HTR-8/SVneo (cell line): ENCODE data around the gene AK5.

ENCODE experiments used
- DNase-seq: peaks from one replicate; pipeline ENCODE4 v3.0.0; 2011; ENCODE audit warnings: low spot score, mixed read lengths; ENCODE audit not compliant: insufficient read length
- FAIRE-seq: peaks from 2 replicates; lab custom pipeline; 2011; peaks lifted over from hg19 to GRCh38; lab: Jason Lieb, UNC

AK5 gene

DNA sequence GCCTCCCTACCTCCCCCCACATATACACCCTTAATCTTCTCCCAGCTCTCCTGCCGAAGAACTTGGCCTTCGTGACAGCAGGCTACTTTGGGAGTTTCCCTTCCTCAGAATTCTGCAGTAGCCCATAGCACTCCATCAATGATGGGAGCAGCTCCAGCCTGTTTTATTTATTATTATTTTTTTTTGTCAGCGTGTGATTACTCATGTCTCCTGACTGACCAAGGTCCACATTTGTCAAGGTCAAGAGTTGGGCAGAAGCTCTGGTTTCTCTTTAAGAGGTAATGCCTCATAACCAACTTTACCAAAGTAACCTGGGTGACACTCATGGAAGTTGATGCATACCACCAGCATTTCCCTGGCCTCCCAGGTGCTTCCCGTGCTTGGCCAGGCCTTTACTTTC, 275.2 kb downstream of the AK5 start:
- DNase-seq (no peak), FAIRE-seq (no peak)

DNA sequence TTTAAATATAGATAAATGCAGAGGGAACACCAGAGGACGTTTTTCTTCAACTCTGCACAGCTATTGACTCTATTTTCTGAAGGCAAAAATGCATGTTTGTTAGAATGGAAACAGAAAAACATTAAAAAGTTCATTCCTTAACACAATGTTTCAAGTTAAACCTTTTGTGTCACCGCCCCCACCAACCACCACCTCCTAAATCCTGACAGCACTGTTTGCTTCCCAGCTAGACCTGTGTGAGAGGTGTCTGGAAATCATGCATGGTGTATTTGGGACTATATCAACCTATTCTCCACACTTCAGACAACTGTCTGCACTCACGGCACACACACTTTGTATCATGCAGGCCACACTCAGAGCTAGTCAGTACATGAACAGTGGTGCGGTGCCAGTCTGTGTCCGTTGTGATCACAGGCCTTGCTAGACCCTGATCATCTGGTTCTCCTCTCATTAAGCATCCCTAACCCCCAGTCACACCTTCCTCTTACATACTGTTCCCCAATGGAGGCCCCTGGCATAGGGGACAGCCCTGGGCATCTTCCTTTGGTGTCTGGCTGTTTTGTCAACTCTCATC, 276.9 kb downstream of the AK5 start:
- DNase-seq (no peak), FAIRE-seq (no peak)

DNA sequence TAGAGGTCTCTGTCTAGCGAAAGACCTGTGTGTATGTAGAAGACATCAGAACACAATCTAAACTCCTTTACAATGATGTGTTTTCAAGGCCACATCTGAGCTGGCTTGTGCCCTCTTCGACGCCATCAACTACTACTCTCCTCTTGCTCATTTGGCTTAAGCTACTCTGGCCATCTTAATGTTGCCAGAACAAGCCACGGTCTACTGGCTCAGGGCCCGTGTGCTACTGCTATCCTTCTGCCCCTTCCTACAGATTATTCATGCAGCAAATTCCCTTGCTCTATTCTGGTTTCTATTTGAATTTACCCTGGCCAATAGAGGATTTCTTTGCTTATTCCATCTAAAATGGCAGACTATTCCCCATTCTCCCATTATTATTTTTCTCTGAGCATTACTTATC, 278.9 kb downstream of the AK5 start:
- no peak for FAIRE-seq

DNA sequence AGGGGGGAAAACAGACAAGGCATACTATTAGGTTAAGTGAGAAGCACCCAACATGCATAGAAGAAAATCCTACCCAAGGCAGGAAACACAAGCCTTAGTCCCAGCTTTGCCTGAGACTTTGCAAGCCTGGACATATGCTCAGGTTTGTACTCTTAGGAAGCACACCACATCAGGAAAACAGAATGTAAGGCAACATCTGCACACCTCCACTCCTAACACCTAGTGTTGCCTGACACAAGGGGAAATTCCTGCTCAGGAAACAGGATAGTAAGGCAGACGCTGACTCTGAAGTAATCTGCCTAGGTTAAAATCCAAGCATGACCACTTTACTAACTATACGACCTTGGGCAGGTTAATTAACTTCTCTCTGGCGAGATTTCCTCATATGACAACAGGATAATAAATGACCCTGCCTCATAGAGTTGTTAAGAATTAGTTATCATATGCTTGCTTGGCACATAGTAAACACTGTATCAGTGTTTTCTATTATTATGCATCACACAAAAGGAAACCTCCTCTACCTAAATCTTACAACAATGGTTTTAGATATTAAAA, 280.9 kb downstream of the AK5 start:
- FAIRE-seq (no peak), DNase-seq (no peak)

More for the DNA sequence above, 278.9 kb downstream of the AK5 start:
- no peak for DNase-seq

DNA sequence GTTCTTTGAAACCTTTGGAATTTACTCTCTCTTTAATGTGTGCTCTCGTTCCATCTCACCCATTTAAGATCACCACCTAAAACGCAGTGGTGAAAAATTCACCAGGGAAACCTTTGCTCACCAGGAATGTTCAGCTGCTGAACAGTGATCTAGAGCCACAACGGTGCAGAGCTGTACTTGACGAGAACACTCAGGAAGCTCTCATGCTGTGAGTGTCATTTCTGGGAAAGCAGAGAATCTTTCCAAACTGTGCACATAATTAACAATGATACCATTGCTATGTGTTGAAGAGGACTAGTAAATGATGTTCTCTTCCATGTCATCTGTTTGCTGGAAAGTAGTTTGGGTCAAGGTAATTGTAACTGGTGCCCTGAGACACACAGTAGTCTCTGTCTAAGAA, 283.5 kb downstream of the AK5 start:
- FAIRE-seq (no peak), DNase-seq (no peak)

DNA sequence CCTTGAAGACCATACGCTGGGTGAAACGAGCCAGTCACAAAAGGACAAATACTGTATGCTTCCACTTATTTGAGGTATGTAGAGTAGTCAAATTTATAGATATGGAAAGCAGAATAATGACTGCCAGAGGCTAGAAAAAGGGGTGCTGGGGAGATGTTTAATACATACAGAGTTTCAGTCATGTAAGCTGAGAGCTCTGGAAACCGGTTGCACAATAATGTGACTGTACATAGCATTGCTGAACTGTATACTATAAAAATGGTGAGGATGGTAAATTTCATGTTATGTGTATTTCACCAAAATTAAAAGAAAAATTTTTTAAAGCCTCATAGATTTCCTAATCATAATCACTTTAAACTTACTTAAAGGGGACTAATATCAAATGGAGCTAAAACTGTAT, 289.8 kb downstream of the AK5 start:
- no peak for FAIRE-seq
- no peak for DNase-seq

DNA sequence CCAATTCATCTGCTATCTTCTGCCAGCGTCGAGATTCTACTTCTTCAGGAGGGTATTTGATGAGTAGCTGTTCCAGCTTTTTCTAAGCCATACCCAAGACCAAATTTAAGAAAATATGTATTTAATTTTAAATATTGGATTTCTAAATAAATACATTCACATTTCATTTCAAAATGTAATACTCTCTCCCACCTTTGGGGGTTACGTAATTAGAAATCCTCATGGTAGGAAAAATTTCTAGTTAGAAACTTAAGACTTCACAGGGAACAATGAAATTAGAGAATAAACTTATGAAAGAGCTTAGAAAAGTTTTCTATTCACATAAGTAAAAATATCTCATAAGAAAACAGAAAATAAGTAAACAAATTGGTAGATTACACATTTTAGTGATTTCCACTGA, 297.7 kb downstream of the AK5 start:
- FAIRE-seq (no peak), DNase-seq (no peak)

DNA sequence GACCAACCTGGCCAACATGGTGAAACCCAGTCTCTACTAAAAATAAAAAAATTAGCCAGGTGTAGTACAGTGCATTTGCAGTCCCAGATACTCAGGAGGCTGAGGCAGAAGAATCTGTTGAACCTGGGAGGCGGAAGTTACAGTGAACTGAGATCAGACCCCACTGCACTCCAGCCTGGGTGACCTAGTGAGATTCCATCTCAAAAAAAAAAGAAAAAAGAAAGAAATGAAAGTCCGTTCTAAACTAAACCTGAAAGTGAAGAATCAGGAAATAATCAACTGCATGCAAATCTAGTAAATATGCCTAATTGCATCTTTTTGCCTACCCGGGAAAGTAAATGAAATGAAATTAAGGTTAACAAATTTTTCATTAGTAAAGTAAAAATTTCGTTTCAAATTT, 301.1 kb downstream of the AK5 start:
- DNase-seq (no peak), FAIRE-seq (no peak)

DNA sequence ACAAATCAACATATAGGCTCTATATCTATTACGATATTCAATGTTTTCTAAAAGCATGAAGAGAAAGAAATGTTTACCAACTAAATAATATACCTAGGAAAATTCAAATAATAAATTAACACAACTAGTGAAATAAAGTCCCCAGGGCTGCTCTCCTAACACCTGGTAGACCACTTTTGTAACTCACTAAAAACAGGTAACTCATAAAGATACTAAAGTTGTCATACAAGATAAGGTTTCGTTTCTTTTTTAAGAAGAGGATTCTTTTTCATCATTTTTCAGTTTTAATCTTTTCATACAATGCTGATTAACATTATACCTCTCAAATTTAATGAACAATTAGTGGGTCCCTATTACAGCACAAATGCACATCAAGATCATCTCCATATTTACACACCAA, 301.7 kb downstream of the AK5 start:
- FAIRE-seq: no peak
- DNase-seq: no peak

DNA sequence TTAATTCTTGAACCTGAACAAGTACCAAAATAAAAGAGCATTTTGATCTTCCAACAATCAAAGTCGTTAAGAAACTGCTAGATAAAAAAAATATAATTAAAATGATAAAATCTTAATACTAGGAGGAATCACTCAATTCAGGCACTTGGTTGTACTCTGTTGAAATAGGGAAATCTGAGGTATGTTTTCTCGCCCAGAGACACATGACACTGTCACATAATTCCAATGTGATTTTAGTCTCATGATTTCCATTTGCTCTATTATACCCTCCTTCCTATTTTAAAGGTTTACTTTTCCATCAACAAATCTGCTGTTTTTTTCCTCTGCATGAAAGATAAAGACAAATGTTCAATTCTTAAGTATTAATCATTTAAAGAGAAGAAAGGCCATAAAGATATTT, 303.1 kb downstream of the AK5 start:
- no peak for DNase-seq
- no peak for FAIRE-seq

DNA sequence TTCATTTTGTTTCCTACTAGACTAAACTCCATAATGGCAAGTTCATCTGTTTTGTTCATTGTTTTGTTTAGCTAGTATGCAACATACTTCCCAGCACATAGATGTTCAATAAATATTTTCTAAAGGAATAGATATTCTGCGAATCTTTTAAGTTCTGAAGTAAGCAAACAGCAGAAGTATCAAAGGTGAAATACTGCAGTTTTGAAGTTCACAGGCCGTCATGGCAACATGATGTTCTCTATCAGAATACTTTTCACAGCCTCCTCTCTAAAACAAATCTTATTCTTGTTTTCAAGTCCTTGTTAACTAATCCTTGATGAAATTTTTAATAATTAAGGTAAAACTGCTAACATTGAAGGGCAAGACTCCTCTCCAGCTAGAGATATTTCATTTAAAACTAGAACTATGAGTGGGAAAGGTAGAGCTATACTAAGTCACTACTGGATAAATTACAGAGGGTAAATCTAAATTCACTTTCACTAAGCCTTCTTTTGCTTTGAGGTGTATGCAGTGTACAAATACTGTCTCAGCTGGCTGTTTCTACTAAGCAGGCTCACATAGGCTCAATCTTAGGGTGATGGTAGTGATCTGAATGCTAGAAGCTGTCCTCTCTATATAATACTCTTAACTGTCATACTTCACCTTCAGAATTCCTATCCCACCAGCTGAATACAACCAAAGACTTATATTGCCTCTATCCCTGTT, 303.9 kb downstream of the AK5 start:
- DNase-seq: no peak
- no peak for FAIRE-seq

DNA sequence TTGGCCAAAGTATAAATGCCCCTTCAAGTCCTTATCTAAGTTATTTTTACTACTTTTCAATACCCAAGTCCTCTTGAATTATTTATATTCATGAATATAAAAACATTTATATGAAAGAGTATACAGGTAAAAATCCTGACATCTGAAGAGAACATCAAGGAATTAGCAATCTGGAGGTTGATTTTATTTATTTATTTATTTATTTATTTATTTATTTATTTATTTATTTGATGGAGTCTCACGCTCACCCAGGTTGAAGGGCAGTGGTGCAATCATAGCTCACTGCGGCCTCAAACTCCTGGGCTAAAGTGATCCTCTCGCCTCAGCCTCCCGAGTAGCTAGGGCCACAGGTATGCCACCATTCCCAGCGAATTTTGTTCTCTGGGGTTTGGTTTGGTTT, 307.4 kb downstream of the AK5 start:
- FAIRE-seq (no peak), DNase-seq (no peak)

DNA sequence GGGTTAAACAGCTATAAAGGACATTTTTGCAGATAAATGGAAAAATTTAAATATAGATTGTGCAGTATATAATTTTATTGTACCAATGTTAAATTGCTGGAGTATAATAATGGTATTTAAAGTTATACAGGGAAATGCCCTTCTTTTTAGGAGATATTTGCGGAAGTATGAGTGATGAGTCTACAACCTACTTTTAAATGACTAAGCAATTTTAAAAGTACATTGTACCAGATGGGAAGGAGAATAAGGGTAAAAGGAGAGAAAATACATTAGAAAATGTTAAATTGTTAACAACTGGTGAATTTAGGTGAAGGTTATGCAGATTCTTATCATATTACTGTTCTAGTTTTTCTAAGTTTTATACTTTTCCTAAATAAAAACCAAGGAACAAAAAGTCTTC, 308.8 kb downstream of the AK5 start:
- no peak for DNase-seq
- FAIRE-seq: no peak

DNA sequence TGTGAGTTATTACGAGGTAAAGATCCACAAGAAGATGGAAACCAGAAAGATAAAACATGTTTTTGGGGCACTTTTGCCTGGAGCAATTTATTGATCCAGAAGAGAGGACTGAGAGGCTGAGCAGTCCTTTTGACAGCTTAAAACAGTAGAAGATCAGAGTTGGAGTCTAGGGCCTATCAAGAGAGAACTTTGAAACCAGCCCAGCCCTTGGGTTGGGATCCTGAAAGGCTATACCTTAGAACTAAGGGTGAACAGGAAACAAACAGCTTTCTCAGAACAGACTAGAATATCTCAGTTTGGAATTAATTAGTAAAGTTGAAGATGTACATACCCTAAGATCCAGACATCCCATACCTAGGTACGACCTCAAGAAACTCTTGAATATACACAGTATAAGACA, 311.1 kb downstream of the AK5 start:
- FAIRE-seq (no peak), DNase-seq (no peak)

DNA sequence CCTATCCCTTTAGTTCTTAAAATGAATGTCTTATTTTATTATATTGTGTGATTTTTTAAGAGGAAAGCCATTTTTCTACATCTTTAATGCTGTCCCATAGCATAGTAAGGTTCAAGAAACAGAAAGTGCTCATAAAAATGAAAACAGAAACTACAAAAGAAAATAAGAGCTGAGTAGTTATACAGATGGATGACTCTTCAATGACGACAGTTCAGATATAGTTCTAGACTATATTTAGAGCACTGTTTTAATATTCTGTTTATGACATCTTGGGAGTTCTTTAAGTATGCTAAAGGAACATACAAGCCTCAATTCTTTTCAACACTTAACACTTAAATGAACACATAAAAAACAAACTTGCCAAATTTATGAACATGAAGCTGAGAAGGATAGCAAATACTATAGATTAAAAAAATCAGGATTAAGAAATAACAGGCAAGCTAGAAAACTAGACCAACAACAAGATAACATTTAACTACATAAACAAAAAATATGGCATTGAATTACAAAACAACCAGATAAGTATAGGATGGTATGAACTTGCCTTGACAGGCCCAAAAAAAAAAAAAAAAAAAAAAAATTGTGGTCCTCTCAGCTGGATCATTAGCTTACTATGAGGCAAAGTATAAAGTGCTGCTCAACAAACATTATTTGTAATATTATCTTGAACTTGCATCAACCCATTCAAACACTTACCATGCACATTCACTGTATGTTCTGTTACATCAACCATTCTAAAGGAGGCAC, 312.7 kb downstream of the AK5 start:
- FAIRE-seq (no peak), DNase-seq (no peak)

DNA sequence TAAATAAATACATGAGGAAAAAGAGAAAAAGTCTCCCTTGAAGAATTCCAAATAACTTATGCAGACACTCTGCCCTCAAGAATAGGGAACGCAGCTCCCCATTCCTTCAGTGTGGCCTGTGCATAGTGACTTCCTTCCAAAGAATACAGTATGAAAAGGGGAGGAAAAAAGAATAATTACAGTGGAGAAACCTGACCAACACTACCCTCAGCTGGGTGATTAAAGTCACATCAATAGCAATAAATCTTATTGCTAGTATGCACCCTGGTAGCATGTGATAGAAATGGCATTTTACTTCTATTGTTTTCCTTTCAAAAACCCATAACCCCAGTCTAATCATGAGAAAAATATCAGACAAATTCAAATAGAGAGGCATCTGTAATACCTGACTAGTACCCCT, 315.5 kb downstream of the AK5 start:
- no peak for FAIRE-seq
- no peak for DNase-seq

DNA sequence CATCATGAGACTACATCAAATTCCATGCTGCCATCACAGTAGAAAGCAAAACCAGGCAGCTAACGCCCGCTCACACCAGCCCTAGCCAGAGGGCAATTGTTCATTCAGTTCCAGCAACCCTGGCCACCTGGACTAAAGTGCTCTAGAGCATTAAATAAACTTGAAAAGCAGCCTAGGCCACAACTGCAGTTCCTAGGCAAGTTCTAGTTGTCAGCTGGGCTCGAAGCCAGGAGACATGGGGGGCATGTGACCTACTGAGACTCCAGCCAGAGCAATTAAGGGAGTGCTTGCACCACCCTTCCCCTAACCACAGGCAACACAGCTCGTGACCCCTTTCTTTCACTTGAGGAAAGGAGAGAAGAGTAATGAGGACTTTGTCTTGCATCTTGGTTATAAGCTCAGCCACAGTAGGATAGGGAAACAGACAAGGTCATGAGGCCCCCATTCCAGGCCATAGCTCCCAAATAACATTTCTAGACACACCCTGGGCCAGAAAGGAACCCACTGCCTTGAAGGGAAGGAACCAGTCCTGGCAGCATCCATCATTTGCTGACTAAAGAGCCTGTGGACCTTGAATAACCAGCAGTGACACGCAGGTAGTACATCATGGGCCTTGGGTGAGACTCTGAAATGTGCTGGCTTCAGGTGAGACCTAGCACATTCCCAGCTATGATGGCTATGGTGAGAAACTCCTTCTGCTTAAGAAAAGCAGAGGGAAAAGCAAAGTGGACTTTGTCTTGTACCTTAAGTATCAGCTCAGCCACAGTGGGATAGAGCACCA, 323.6 kb downstream of the AK5 start:
- FAIRE-seq: no peak
- no peak for DNase-seq

DNA sequence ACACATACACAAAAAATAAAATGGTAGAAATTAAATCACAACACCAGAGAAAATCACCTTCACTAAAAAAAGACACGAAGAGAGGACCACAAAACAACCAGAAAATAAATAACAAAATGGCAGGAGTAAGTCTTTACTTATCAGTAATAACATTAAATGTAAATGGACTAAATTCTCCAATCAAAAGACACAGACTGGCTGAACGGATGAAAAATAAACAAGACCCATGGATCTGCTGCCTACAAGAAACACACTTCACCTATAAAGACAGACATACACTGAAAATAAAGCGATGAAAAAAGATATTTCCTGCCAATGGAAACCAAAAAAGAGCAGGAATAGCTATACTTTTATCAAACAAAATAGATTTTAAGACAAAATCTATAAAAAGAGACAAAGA, 327.1 kb downstream of the AK5 start:
- DNase-seq: no peak
- FAIRE-seq: no peak
